ENCODE data around the gene MAPKAPK5.

DNA sequence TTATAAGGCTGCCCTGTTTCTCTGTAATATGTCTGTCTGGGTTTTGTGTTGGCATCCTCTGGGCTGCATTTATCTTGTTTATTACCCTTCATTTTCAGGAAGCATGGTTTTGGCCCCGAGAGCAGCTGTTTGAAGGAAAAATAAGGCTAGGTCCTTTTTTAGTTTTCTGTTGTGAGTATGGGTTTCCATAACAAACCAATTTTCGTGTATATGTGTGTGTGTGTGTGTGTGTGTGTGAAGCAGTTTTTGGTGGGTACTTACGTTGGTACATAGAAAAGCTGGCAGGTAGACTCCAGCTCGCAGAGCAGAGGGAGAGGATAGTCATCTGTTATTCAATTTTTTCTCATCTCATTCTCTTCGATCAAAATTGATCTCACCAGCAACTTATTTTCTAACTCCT is 52.5 kb downstream of the MAPKAPK5 start:
- TF ChIP-seq, protein P1, sequence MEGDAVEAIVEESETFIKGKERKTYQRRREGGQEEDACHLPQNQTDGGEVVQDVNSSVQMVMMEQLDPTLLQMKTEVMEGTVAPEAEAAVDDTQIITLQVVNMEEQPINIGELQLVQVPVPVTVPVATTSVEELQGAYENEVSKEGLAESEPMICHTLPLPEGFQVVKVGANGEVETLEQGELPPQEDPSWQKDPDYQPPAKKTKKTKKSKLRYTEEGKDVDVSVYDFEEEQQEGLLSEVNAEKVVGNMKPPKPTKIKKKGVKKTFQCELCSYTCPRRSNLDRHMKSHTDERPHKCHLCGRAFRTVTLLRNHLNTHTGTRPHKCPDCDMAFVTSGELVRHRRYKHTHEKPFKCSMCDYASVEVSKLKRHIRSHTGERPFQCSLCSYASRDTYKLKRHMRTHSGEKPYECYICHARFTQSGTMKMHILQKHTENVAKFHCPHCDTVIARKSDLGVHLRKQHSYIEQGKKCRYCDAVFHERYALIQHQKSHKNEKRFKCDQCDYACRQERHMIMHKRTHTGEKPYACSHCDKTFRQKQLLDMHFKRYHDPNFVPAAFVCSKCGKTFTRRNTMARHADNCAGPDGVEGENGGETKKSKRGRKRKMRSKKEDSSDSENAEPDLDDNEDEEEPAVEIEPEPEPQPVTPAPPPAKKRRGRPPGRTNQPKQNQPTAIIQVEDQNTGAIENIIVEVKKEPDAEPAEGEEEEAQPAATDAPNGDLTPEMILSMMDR (IDR thresholded peaks at IDR 0.05): no peak
- TF ChIP-seq POLR2AphosphoS5 (IDR thresholded peaks at IDR 0.05) (no peak), POLR2A (IDR thresholded peaks at IDR 0.05) (no peak)
